ENCODE results near the gene SIAH2.

SIAH2 gene

DNA sequence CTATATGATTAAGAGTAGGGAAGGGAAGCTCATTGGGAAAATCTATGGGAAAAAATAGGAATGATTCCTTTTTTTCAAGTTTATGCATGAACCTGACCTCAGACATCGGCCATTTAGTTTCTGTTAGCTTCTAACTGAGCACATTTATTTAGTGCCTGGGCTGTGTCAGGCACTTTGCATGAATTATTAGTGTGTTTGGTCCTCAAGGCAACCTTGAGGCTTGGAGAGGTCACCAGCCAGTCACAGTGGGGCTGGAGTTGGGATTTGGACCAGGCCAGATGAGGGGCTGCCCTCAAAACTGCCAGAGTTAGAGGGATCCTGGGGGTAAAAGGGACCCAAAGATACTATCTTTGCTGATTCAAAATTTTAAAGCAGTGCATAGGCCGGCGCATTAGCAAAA, 8.1 kb downstream of the SIAH2 start:
- DNase-seq (ENCODE audit: low read depth) = no peak
- TF ChIP-seq, protein P1, sequence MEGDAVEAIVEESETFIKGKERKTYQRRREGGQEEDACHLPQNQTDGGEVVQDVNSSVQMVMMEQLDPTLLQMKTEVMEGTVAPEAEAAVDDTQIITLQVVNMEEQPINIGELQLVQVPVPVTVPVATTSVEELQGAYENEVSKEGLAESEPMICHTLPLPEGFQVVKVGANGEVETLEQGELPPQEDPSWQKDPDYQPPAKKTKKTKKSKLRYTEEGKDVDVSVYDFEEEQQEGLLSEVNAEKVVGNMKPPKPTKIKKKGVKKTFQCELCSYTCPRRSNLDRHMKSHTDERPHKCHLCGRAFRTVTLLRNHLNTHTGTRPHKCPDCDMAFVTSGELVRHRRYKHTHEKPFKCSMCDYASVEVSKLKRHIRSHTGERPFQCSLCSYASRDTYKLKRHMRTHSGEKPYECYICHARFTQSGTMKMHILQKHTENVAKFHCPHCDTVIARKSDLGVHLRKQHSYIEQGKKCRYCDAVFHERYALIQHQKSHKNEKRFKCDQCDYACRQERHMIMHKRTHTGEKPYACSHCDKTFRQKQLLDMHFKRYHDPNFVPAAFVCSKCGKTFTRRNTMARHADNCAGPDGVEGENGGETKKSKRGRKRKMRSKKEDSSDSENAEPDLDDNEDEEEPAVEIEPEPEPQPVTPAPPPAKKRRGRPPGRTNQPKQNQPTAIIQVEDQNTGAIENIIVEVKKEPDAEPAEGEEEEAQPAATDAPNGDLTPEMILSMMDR (conservative IDR thresholded peaks at IDR 0.05; ENCODE audit: low read depth, low read length) = no peak

DNA sequence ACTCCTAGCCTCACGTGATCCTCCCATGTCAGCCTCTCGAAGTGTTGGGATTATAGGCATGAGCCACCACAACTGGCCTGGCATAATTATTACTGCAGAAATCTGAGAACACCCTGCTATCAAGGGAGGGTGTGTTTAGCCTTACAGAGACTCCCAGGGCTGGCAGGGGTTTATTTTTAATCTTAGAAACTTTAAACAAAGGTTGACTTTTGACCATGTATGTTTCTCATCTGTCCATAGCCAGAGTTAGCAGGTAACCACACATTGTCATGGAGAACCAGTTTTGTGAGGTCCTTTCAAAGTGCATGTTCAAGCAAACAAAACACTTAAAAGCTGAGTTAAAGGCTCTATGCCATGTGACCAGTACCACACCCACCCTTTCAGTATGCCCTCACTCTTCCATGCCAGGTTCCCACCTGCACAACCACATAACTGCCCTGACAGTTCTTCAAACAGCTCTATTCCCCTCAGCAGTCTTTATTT, 11.1 kb downstream of the SIAH2 start:
- DNase-seq (ENCODE audit: low read depth) = no peak
- TF ChIP-seq, protein P1 (conservative IDR thresholded peaks at IDR 0.05; ENCODE audit: low read depth, low read length) = no peak
- no peak overlapping the region for H3K4me3 ChIP-seq (ENCODE audit: low read depth, low read length)

More for the DNA sequence above, 8.1 kb downstream of the SIAH2 start:
- H3K4me3 ChIP-seq (ENCODE audit: low read depth, low read length) = no peak overlapping the region

DNA sequence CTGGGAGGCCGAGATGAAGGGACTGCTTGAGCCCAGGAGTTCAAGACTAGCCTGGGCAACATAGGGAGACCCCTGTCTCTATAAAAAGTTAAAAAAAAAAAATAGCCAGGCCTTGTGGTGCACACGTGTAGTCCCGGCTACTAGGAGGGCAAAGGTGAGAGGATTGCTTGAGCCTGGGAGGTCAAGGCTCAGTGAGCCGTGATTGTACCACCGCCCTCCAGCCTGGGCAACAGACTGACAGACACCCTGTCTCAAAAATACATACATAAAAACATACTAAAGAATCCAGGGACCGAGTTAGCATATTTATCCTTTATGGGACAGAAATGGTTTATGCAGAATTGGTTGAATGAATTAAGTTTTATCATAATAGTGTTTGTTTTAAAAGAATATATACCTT, 13.7 kb downstream of the SIAH2 start:
- TF ChIP-seq, protein P1 (conservative IDR thresholded peaks at IDR 0.05; ENCODE audit: low read depth, low read length) = no peak
- no peak overlapping the region for H3K4me3 ChIP-seq (ENCODE audit: low read depth, low read length)
- DNase-seq (ENCODE audit: low read depth) = no peak

DNA sequence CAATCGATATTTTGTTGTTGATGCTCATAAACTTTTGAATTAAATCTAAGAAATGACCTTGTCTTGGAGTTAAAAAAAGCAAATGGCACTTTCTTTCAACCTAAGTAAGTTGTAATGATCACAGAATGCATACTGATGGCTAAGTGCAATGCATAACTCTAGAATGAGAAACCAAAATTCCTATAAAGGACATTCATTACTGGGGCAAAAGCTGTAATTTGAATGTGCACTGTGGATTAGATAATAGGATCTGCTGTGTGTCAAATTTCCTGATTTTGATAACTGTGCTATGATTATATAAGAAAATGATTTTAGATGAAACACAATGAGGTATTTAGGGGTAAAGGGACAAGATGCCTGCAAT, 14.3 kb downstream of the SIAH2 start:
- TF ChIP-seq, protein P1 (conservative IDR thresholded peaks at IDR 0.05; ENCODE audit: low read depth, low read length) = no peak
- H3K4me3 ChIP-seq (ENCODE audit: low read depth, low read length) = no peak overlapping the region
- no peak for DNase-seq (ENCODE audit: low read depth)

- no peak overlapping the region for H3K4me3 ChIP-seq (ENCODE audit: low read depth, low read length)
- DNase-seq (ENCODE audit: low read depth) = no peak
- TF ChIP-seq, protein P1 (conservative IDR thresholded peaks at IDR 0.05; ENCODE audit: low read depth, low read length) = no peak
Observed at GRCh38 chr3:150747886-150748683, 14.9 kb downstream of the SIAH2 start.

- H3K4me3 ChIP-seq (ENCODE audit: low read depth, low read length) = no peak overlapping the region
- no peak for DNase-seq (ENCODE audit: low read depth)
- TF ChIP-seq, protein P1 (conservative IDR thresholded peaks at IDR 0.05; ENCODE audit: low read depth, low read length) = no peak
Observed at GRCh38 chr3:150746791-150747590, 16.0 kb downstream of the SIAH2 start.
